Measurements from ENCODE around the gene PCDH9. TPM values are rescaled to one million over a fixed set of nuclear protein-coding genes. Genes with fewer than 3 reads are reported as not detected.

The PCDH9 gene
- total RNA-seq, 2 donors from 2014 or later = 0.95 to 1.8 TPM

DNA sequence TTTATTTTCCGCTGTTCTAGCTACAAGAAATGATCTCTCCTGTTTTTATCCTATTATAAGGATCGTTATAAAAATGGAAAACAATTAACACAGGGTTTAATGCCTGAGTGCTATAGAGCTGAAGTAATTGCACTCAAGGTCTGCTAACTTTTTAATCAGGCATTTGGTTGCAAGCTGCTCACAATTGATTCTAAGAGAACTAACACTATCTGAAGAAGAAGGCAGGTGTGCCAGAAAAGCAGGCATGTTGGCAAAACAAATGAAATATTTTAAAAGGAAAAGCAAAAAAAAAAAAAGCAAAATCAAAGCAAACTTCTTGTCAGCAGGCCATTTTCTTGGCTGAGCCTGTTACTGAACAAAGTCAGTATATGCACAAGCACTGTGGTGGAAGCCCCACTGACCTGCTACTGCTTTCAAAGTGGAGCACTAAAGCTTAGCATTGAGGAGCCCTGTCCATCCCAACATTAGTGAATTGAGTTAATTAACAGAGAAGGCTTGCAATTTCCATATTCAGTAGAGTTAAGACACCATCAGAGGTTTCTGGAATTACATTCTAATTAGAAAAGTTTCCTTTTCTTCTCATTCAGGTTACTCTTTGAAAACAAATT, 574.2 kb downstream of the PCDH9 start:
- H3K9ac ChIP-seq (ENCODE audit: extremely low read depth, low read length, poor library complexity, severe bottlenecking) = no peak overlapping the region
- no peak overlapping the region for H3K4me3 Mint-ChIP-seq
- TF ChIP-seq, protein P1, sequence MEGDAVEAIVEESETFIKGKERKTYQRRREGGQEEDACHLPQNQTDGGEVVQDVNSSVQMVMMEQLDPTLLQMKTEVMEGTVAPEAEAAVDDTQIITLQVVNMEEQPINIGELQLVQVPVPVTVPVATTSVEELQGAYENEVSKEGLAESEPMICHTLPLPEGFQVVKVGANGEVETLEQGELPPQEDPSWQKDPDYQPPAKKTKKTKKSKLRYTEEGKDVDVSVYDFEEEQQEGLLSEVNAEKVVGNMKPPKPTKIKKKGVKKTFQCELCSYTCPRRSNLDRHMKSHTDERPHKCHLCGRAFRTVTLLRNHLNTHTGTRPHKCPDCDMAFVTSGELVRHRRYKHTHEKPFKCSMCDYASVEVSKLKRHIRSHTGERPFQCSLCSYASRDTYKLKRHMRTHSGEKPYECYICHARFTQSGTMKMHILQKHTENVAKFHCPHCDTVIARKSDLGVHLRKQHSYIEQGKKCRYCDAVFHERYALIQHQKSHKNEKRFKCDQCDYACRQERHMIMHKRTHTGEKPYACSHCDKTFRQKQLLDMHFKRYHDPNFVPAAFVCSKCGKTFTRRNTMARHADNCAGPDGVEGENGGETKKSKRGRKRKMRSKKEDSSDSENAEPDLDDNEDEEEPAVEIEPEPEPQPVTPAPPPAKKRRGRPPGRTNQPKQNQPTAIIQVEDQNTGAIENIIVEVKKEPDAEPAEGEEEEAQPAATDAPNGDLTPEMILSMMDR (conservative IDR thresholded peaks at IDR 0.05) = no peak
- H3K36me3 ChIP-seq (ENCODE audit: control insufficient read depth, insufficient read depth, low read length) = no peaks in the 10 kb centered on the region
- no peaks in the 10 kb centered on the region for H3K4me1 Mint-ChIP-seq
- no peak overlapping the region for H3K4me3 ChIP-seq (ENCODE audit: low read length)
- no peaks in the 10 kb centered on the region for H3K9me3 Mint-ChIP-seq
- no peak overlapping the region for H3K27ac ChIP-seq (ENCODE audit: low read depth, low read length)
- no peak overlapping the region for H3K27ac Mint-ChIP-seq
- WGBS, 2 experiments (ENCODE audit: insufficient coverage in 1 of 2, insufficient read length in 1 of 2) = 97% methylated on average over 2 of the region's 2 CpGs; no CpG with 5 or more reads in 1 of the 2 experiments
- H3K36me3 Mint-ChIP-seq (ENCODE audit: low read depth) = no peaks in the 10 kb centered on the region
- H3K4me1 ChIP-seq (ENCODE audit: control insufficient read depth, insufficient read depth, low read length) = no peaks in the 10 kb centered on the region
- no peaks in the 10 kb centered on the region for H3K27me3 Mint-ChIP-seq (ENCODE audit: insufficient read depth)
- H3K9me3 ChIP-seq (ENCODE audit: control insufficient read depth, low read length) = no peaks in the 10 kb centered on the region
- DNase-seq = no peak
- H3K27me3 ChIP-seq (ENCODE audit: control insufficient read depth, insufficient read depth, low read length, poor library complexity, severe bottlenecking) = no peaks in the 10 kb centered on the region

DNA sequence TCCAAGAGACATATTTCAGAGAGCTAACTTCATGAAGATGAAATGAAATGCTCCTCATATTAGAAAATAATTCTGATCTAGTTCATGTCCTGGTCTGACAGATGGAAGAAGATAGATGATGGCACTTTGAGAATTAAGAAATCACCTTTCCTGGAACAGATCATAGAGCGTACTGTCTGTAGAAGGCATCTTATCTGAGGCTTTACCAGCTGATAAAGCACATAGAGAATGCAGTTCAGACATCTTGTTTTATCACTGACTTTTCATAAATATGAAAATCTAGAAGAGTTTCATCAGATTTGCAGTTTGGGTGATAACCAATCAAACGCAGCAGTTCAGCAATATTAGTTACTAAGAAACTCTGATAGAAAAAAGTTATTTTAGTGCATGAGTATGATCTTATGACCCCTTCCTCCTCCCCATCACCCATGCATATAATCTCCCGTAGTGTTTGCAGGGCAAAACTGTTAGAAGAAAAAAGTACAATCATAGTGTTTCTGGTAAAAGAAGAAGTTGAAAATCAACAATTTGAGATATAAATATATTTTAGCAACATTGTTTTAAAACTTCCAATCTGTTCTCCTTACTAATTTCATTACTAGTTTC, 585.2 kb downstream of the PCDH9 start:
- H3K4me1 Mint-ChIP-seq = no peaks in the 10 kb centered on the region
- no peak overlapping the region for H3K27ac Mint-ChIP-seq
- no peak for DNase-seq
- H3K27ac ChIP-seq (ENCODE audit: low read depth, low read length) = no peak overlapping the region
- no peak overlapping the region for H3K4me3 Mint-ChIP-seq
- no peaks in the 10 kb centered on the region for H3K9me3 ChIP-seq (ENCODE audit: control insufficient read depth, low read length)
- H3K4me1 ChIP-seq (ENCODE audit: control insufficient read depth, insufficient read depth, low read length) = no peaks in the 10 kb centered on the region
- no peaks in the 10 kb centered on the region for H3K9me3 Mint-ChIP-seq
- no peaks in the 10 kb centered on the region for H3K36me3 ChIP-seq (ENCODE audit: control insufficient read depth, insufficient read depth, low read length)
- WGBS, 2 experiments (ENCODE audit: insufficient coverage in 1 of 2, insufficient read length in 1 of 2) = 98 to 100% methylated on average over 1 to 2 of the region's 3 CpGs
- TF ChIP-seq, protein P1 (conservative IDR thresholded peaks at IDR 0.05) = no peak
- H3K36me3 Mint-ChIP-seq (ENCODE audit: low read depth) = no peaks in the 10 kb centered on the region
- no peaks in the 10 kb centered on the region for H3K27me3 ChIP-seq (ENCODE audit: control insufficient read depth, insufficient read depth, low read length, poor library complexity, severe bottlenecking)
- H3K9ac ChIP-seq (ENCODE audit: extremely low read depth, low read length, poor library complexity, severe bottlenecking) = no peak overlapping the region
- no peak overlapping the region for H3K4me3 ChIP-seq (ENCODE audit: low read length)
- H3K27me3 Mint-ChIP-seq (ENCODE audit: insufficient read depth) = no peaks in the 10 kb centered on the region

DNA sequence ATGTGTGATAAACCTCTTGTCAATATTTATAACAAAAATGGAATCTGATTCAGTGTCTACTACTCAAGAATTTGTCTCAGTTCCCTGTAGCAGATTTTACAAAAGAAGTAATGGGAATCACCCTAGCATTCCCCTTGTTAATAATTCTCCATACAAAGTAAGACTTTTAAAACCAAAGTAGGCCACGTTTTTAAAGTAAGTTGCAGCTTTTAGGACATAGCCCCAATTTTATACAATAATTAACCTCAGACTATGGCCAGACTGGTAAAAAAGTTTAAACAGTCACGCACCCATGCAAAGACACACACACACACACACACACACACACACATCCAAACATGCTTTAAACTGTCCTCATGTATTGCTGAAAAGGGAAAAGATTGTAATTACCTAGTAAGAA, 589.9 kb downstream of the PCDH9 start:
- no peak overlapping the region for H3K27ac Mint-ChIP-seq
- no peaks in the 10 kb centered on the region for H3K9me3 ChIP-seq (ENCODE audit: control insufficient read depth, low read length)
- no peaks in the 10 kb centered on the region for H3K36me3 Mint-ChIP-seq (ENCODE audit: low read depth)
- H3K9ac ChIP-seq (ENCODE audit: extremely low read depth, low read length, poor library complexity, severe bottlenecking) = no peak overlapping the region
- no peak overlapping the region for H3K27ac ChIP-seq (ENCODE audit: low read depth, low read length)
- TF ChIP-seq, protein P1 (conservative IDR thresholded peaks at IDR 0.05) = no peak
- peaks cover 2% of the 10 kb centered on the region for H3K4me1 Mint-ChIP-seq
- 76 to 86% methylated on average over 1 to 2 of the region's 2 CpGs for WGBS, 2 experiments (ENCODE audit: insufficient coverage in 1 of 2, insufficient read length in 1 of 2)
- H3K27me3 Mint-ChIP-seq (ENCODE audit: insufficient read depth) = no peaks in the 10 kb centered on the region
- no peaks in the 10 kb centered on the region for H3K9me3 Mint-ChIP-seq
- H3K4me3 ChIP-seq (ENCODE audit: low read length) = no peak overlapping the region
- DNase-seq = no peak
- H3K4me3 Mint-ChIP-seq = no peak overlapping the region
- H3K27me3 ChIP-seq (ENCODE audit: control insufficient read depth, insufficient read depth, low read length, poor library complexity, severe bottlenecking) = no peaks in the 10 kb centered on the region
- no peaks in the 10 kb centered on the region for H3K36me3 ChIP-seq (ENCODE audit: control insufficient read depth, insufficient read depth, low read length)
- H3K4me1 ChIP-seq (ENCODE audit: control insufficient read depth, insufficient read depth, low read length) = no peaks in the 10 kb centered on the region
